Measurements from ENCODE around the gene PTPRA. TPM values are rescaled to one million over a fixed set of nuclear protein-coding genes. Genes with fewer than 3 reads are reported as not detected.

PTPRA gene
- total RNA-seq, 2 experiments from 2014 or later, result 42.0 to 43.1 TPM

DNA sequence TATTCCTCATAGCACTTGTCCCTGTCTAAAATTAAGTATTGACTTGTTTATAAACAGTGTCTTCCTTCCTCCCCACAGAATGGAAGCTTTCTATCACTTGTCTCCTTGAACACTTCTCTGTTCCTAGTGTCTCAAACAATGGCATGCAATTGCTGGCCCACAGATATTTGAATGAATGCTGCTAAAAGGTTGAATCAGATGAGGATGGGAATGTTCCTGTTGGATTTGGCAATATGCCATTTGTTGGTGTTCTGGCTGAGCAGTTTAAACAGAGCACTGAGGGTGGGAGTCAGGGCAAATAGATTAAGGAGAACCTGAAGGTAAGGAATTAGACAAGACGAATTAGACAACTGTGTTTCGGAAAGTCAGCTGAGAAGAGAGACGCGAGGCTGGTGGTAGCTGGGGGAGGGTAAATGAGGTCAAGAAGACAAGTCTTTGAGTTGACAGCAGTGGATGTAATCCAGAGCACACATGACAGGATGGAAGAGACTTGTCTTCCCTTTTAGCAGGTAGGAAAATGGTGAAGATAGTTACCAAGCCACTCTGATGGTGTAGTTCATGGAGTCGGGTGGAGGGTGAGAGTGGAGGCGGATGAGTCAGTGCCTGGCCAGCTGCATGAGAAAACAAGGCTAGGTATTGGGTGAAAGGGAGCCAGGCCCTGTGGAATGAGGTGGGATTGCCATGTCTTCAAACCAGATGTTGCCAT is 111.8 kb downstream of the PTPRA start:
- ChIA-PET CTCF (interaction anchor here (0.6 to 1.3 kb wide), 4 partner anchors 16 to 119 kb away, joined by 3 to 4 read pairs (median 3); no protein-coding TSS in a partner anchor), POLR2A (interaction anchor here (1.1 to 1.6 kb wide), 7 partner anchors 12 to 115 kb away, joined by 3 to 5 read pairs (median 3); partner anchors contain the start of genes MRPS26 and OXT)
- Mint-ChIP-seq H3K4me1 (ENCODE audit: low read depth) (peaks cover 19% of the 10 kb centered on the region), H3K4me3 (no peak overlapping the region), H3K36me3 (ENCODE audit: low read depth) (peaks cover 41% of the 10 kb centered on the region), H3K27me3 (no peaks in the 10 kb centered on the region), H3K27ac (no peak overlapping the region), H3K9me3 (no peaks in the 10 kb centered on the region)
- TF ChIP-seq, protein P1, sequence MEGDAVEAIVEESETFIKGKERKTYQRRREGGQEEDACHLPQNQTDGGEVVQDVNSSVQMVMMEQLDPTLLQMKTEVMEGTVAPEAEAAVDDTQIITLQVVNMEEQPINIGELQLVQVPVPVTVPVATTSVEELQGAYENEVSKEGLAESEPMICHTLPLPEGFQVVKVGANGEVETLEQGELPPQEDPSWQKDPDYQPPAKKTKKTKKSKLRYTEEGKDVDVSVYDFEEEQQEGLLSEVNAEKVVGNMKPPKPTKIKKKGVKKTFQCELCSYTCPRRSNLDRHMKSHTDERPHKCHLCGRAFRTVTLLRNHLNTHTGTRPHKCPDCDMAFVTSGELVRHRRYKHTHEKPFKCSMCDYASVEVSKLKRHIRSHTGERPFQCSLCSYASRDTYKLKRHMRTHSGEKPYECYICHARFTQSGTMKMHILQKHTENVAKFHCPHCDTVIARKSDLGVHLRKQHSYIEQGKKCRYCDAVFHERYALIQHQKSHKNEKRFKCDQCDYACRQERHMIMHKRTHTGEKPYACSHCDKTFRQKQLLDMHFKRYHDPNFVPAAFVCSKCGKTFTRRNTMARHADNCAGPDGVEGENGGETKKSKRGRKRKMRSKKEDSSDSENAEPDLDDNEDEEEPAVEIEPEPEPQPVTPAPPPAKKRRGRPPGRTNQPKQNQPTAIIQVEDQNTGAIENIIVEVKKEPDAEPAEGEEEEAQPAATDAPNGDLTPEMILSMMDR (IDR thresholded peaks at IDR 0.05), result no peak
- intact Hi-C loops (cut with micrococcal nuclease), result loop anchor here (5.0 to 10.0 kb wide), 2 partner anchors 70 to 118 kb away; no protein-coding TSS in a partner anchor
- peak; percentile 72 for DNase-seq
- no peak for ATAC-seq

GRCh38 chr20:2986466-2986865 is 113.2 kb downstream of the PTPRA start:
- peaks cover 50% of the 10 kb centered on the region for H3K36me3 Mint-ChIP-seq (ENCODE audit: low read depth)
- intact Hi-C loops (cut with micrococcal nuclease), result loop anchor here (5.0 to 10.0 kb wide), 2 partner anchors 72 to 119 kb away; no protein-coding TSS in a partner anchor
- H3K4me1 Mint-ChIP-seq (ENCODE audit: low read depth), result peaks cover 19% of the 10 kb centered on the region
- TF ChIP-seq, protein P1 (IDR thresholded peaks at IDR 0.05), result no peak
- H3K9me3 Mint-ChIP-seq, result no peaks in the 10 kb centered on the region
- CTCF ChIA-PET, result interaction anchor here (0.7 to 1.2 kb wide), 4 partner anchors 10 to 86 kb away, joined by 3 to 4 read pairs (median 3); no protein-coding TSS in a partner anchor
- POLR2A ChIA-PET, result interaction anchor here (0.7 to 1.6 kb wide), 6 partner anchors 13 to 113 kb away, joined by 3 to 4 read pairs (median 3); partner anchors contain the start of genes OXT and PTPRA
- no peaks in the 10 kb centered on the region for H3K27me3 Mint-ChIP-seq
- peak overlapping the region; percentile 43 for H3K4me3 Mint-ChIP-seq
- no peak overlapping the region for H3K27ac Mint-ChIP-seq
- DNase-seq (peak; percentile 87), ATAC-seq (peak; percentile 79)

GRCh38 chr20:2987861-2988260 is 114.6 kb downstream of the PTPRA start:
- Mint-ChIP-seq H3K27me3 (no peaks in the 10 kb centered on the region), H3K36me3 (ENCODE audit: low read depth) (peaks cover 52% of the 10 kb centered on the region), H3K4me1 (ENCODE audit: low read depth) (peaks cover 16% of the 10 kb centered on the region), H3K4me3 (no peak overlapping the region), H3K27ac (no peak overlapping the region), H3K9me3 (no peaks in the 10 kb centered on the region)
- TF ChIP-seq, protein P1 (IDR thresholded peaks at IDR 0.05), result peak; percentile 9
- intact Hi-C loops (cut with micrococcal nuclease), result loop anchor here (5.0 to 10.0 kb wide), 2 partner anchors 73 to 121 kb away; no protein-coding TSS in a partner anchor
- DNase-seq (no peak), ATAC-seq (no peak)
- CTCF ChIA-PET, result interaction anchor here (1.0 kb wide), 1 partner anchor 9 kb away, joined by 4 read pairs; no protein-coding TSS in a partner anchor
- POLR2A ChIA-PET, result no interaction called here

DNA sequence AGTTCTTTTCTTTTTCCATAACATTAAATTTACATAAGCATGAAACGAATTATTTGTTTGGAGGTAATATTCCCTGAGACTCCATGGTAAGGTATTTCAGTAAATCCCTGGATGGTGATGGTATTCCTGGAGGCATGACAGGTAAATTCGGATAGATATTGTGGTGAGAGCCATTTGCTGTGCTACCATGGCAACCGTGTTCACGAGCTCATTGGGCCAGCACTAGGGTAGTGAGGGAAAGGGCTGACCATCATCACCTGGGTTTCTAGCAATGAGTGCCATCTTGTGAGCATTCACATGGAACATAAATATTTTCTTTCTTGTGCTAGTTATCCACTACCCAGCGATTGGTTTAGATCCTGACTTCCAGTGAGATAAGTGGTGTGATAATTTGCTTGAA is 118.3 kb downstream of the PTPRA start:
- intact Hi-C loops (cut with micrococcal nuclease), result no loop called here
- CTCF ChIA-PET, result interaction anchor here (0.6 kb wide), 1 partner anchor 164 kb away, joined by 3 read pairs; no protein-coding TSS in a partner anchor

More for the DNA sequence above, 118.3 kb downstream of the PTPRA start:
- H3K36me3 Mint-ChIP-seq (ENCODE audit: low read depth), result peaks cover 63% of the 10 kb centered on the region
- DNase-seq (no peak), ATAC-seq (no peak)
- TF ChIP-seq, protein P1 (IDR thresholded peaks at IDR 0.05), result no peak
- no peak overlapping the region for H3K4me3 Mint-ChIP-seq
- H3K27ac Mint-ChIP-seq, result no peak overlapping the region
- H3K27me3 Mint-ChIP-seq, result no peaks in the 10 kb centered on the region
- peaks cover 20% of the 10 kb centered on the region for H3K4me1 Mint-ChIP-seq (ENCODE audit: low read depth)
- POLR2A ChIA-PET, result no interaction called here
- H3K9me3 Mint-ChIP-seq, result no peaks in the 10 kb centered on the region

All from activated CD8-positive, alpha-beta T cell treated with anti-CD3 and anti-CD28 coated beads for 36 hours (primary cell).